NCI-H2107 treated with DMSO at 0.1 percent for 48 hours (cell line): ENCODE data around the gene NEUROD2.

ENCODE experiments used
- DNase-seq: peaks from one replicate; lab custom pipeline; 2025; ENCODE audit not compliant: unreplicated experiment; lab: John Stamatoyannopoulos, UW

NEUROD2 gene

DNA sequence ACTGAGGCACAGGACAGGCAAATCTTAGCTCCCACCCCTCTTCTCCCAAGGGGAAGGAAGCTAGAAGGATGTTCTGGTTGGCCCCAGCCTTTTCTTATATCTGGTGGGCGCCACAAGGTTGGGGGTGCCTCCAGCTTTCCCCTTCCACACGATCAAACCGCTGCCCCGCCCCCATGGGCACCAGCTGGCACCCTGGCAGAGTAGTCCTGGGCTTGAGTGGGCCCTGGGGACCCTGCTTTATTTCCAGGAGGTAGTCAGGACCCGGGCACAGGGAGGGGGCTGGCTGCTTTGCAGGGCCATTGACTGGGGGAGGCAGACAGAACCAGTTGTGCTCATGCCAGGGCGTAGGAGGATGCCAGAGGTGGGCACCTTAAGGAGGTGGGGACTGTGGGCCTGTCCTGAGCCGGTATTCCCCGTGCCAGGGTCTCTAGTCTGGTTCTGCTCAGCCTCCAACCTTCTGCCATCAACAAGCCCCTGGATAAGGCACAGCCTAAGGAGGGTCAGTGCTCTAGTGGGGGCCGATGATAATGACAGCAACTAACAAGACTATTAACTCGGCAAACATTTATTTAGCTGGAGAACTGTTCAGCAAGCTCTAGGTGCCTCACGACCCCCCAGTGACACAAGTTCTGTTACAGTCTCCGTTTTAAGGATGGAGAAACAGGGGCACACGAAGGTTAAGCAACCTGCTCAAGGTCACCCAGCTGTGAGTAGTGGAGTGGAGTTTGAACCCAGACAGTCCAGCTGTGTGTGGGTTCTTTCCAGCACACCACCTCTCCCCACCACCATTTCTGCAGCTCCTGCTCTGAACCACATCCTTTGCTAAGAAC is 11.5 kb upstream of the NEUROD2 start:
- peak; percentile 25 for DNase-seq

DNA sequence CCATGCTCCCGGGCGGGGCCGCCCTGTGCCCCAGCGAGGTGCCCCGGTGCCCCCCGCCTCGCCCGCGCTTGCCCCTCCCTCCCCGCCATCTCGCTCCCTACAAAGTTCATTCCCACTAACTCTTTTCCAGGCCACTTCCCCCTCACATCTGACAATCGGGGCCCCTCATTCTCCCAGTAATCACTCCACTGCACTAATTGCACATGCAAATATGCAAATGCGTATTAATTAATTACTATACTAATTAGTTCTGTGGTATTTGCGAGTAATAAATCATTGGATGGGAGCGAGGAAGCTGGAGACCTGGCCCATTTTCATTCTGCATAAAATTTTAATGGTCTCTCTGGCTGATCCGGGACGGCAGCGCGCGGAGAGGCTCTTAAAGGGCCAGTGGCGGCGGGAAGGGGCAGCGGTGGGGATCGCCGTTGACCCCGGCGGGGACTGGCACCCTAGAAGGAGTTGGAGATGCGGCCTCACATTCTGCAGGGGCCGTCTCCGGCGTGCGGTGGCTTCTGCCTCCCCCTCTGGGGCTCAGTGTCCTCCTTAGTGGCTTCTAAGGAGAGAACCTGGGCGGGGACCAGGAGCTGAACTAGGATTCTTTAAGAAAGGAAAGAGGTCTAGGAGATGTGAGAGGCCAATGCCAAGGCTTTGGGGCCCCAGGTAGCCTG is 10.7 kb upstream of the NEUROD2 start:
- peak; percentile 65 for DNase-seq

DNA sequence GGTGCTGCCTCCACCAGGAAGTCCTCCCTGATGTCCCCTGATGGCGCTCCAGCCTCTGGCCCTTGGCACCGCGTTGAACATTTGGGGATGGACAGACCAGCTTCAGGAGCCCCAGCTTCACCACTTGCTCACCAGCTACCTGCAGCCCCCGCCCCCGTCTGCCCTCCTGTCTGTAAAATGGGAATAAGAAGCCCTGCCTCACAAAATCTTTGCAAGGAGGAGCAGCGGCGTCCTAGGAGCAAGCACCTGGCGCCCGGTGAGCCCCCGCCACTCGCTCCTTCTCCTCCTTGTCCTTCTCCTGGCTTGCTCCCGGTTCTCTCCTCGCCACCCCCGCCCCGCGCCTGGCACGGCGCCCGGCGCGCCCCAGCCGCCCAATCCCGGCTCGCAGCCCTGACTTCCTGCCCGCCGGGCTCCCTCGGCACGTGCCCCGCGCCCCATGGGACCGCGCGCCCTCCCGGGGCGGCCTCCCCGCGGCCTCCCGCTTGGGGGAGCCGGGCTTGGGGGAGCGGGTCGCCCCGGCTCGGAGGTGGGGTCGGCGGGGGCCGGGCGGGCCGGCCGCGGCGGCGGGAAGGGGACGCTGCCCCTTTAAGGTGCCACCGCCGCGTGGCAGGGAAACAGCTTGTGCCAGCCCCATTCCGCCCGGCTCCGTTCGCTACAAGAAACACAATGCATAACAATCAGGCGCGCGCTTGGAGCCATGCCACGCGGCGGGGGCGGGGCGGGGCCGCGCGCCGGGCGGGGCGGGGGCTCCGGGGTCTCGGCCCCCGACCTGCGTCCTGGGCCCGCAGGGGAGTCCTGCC is 9.9 kb upstream of the NEUROD2 start:
- DNase-seq: peak; percentile 76

DNA sequence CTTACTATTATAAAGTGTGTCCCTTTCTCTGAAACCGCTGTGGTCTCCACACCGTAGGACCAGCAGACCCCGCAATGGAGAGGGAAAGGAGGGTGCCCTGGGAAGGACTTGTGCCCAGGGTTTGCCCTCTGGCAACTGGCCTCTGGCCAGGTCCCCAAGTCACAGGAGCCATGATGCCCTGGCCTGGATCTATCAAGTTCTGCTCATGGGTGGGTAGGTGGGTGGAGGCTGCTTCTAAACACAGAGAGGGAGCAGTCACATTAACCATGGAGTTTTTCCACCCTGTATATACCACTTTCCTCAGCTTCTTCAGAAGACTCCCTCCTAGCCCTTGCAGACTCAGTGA is 9.4 kb upstream of the NEUROD2 start:
- DNase-seq: no peak

DNA sequence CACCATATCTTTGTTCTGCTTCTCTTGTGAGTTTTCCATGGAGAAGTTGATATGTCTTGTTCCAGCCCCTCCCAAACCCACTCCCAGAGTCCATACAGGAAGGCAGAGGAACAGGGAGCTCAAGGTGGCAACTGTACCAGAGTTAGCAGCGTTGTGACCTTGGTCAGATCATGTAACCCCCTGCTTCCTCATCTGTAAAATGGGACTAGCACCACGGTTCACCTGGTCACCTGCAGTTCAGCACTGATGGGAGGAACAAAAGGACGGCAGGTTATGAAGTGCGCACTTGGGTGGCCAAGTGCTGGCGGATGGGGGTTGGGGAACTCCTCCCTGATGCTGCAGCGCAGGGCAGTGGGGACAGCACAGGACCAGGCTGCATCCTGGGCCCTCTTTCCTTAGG is 7.7 kb upstream of the NEUROD2 start:
- DNase-seq: no peak

DNA sequence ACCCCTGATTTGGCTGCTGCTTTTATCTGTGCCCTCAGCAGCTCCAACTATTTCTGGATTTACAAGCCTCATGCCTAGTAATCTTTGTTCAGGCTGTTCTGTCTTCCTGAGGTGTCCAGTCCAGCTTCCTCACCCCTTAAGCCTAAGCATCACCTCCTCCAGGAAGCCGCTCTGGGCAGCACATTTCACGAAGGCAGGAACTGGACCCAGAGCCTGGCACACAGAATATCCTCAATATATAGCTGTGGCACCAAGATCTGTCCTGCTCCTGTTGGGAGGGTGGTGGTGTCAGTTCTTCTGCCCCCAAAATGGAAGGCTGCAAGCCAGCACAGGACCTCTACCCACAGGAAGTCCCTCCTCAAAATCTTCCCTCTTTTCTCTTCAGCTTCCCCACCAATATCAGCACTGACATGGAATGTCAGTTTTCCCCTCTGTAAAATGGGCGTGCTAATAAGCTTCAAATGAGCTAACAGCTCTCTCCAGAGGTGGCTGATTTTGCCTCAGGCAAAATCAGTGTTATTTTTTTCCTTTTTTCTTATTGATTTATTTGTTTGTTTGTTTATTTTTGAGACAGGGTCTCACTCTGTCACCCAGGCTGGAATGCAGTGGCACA is 6.9 kb upstream of the NEUROD2 start:
- DNase-seq: no peak

DNA sequence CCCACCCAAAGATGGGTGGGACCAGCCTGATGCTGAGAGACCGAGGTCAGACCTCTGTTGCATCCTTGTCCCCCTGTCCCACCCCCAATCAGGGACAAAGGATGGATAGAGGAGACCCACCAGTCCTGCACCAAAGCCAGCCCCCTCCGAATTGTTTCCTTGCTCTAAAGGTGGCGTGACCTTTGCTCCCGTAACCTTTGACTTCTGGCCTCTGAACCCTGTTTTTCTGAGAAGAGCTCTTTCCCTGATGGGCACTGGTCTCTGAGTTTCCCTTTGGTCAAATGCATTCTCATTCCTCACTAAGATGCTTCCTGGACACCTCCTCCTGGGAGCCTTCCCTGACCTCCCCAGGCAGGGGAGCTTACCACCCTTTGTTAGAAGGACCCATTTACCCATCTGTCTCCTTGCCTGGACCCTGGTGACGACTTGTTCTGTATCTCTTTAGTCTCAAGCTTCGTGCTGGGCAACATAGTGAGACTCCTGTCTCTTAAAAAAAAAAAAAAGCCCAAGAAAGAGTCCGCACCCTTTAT is 5.3 kb upstream of the NEUROD2 start:
- no peak for DNase-seq

DNA sequence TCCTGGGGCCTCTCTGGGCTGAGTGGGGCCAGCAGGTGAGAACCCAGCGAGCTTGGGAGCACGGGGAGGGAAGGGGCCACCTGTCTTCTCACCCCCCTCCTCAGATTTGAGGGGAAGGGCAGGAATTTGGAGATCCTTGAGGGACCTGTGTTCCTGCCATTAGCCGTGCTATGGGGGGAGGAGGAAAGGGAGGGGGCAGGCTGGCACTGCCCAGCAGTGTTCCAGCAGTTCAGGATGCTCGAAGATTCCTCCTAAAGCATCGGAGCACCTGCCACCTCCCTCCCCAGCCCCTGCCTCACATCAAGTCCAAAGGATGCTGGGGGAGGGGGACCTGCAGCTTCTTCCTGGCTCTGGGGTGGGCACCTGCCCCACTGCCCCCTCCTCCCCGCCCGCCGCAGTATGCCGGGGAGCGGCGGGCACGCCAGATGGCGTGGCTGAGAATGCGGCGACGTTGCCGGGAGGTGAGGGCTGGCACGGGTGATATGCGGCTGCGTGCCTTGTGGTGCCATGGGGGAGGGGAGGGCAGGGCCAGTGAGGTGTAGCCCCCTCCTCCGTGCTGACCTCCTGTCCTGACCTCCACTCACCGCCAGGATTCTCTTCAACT is 4.7 kb upstream of the NEUROD2 start:
- no peak for DNase-seq

DNA sequence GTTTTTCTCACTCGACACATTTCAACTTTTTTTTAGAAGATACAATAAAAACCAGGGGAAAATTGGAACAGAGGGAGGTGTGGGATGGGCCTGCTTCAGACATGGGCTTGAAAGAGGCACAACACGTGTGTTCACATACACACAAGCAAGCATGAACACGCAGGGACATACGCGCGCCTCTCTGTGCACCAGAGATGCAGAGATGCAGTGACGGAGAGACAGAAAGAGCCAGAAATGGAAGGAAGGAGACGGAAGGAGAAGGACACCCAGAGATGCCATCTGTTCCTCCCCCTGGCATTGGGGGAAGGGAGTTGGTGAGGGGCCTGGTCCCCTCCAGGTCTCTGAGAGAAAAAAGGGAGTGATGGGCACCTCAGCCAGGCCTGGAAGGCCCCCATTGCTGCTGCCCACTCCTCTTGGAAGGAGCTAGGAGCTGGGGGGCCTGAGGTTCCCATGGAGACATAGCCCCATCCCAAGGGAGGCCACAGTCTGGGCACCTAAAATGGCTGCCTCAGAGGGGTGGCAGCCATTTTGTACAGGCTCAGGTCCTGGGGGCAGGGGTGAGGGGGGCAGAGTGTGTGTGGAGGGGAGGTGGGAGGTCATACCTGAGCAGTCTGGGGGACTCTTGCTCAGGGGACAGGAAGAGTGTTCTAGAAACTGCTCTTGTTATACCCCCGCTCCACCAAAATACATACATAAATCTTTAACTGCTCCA is 3.8 kb upstream of the NEUROD2 start:
- DNase-seq: no peak

DNA sequence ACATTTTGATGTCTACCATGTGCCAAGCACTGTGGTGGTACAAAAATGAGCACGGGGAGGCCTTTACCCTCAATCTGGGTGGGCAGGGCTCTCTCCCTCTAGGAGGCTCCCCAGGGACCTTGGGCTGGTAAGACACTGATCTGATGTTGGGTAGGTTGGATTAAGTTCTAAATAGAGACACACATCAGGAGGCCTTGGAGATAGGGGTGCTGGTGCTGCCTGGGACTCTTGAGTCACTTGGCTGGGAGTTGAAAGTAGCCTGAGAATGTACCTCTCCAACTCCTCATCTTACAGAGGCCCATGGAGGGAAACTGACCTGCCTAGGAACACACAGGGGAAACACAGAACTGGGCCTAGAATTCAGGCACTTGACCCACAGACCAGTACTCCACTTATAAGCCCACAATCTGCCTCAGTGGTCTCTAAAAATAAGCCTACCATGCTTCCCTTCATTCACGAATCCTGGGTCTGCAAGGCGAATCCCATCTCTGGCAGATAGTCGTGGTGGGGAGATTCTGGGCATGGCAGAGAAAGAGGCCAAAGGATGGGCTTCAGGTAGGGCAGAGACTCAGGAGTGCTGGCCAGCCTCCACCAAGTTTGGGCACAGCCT is 1.8 kb upstream of the NEUROD2 start:
- DNase-seq: no peak

DNA sequence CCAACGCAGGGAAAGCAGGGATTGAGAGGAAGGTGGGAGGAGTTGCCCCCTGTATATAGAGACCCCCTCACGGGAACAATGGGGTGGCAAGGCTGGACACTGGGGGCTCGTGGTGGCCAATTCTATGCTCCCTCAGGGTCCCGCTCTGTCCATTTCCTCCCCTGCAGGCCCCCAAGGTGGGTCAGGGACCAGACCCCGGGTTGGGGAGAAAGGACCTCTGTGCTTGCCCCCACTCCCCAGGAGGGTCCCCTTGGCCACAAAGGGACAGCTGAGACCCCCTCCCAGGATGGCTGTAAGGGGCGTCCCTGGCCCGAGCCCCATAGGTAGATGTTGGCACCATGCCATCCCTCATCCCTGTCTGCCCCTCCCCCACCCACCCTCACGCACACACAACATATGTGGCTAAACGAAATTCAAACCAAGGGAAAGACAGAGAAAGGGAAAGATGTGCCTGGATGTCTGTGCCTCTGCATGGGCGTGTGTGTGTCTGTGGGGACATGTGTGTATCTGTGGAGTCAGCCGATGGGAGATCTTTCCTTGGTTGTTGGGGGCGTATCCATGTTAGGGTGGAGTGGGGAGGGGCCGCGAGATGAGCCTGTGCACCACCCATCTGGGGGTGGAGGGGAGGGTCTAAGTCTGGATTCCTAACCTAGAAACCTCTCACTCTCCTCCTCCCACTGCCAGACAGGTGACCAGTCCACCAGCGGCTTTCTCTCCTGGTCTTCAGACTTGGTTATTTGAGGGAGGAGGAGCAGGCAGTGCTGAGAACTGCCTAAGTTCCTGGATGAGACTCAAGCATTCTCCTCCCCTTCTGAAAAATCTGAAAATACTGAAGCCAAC is 642 bp upstream of the NEUROD2 start:
- DNase-seq: no peak

DNA sequence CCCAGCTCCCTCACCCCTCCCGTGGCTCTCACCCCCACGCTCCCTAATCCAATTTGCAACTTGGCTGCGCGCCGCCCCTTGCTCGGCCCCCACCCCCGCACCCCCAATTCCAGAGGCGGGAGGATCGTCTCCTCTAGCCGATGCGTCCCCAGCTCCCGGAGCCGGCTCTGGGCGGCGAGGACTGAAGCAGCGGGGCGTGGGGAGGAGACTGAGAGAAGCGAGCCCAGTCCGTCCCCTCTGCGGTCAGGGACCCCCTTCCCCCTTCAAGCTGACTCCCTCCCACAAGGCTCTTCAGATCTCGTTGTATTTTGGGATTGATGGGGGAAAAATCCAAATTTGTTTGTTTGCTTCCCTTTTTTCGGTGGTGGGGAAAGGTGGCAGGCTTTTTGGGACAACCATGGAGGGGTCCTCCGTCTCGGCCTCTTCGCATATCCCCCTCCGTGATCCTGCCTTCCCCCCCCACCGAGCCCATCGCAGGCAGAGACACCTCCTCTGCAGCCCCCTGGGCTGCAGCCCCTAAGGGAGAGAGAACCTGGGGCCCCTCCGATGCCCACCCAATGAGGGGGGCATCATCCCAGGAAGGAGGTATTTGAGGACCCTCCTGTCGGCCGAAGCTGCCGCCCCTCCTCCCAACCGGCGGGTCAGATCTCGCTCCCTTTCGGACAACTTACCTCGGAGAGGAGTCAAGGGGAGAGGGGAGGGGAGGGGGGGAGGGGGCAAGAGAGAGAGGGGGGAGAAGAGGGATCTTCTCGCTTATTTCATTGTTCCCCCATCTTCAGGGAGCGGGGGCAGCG is 466 bp downstream of the NEUROD2 start:
- DNase-seq: no peak

DNA sequence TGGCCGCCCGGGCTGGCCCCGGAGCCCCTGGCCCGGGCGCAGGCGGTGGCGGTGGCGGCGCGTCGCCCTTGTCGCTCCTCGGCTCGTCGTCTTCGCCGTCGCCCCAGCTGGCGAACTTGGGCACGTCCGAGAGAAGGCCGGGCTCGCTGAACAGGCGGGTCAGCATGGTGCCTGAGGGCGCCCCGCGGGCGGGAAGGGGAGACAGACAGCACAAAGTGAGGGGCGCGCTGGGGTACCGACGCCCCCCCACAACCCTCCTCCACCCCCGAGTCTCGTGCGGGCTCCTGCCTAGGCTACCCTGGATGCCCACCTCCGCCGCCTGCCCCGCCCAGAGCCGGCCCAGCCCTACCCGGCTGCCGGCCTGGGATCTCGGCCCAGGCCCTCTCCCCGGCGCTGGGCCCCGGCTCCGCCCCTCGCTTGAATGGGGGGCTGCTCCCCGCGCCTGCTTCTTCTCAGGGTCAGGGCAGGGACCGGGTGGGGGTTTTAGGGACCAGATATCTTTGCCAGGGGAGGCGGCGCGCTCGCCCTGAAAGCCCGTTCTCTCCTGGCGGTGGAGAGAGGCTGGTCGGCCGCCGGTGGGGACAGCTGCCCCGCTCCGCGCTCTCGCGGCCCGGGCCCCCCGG is 1.2 kb downstream of the NEUROD2 start:
- DNase-seq: no peak

DNA sequence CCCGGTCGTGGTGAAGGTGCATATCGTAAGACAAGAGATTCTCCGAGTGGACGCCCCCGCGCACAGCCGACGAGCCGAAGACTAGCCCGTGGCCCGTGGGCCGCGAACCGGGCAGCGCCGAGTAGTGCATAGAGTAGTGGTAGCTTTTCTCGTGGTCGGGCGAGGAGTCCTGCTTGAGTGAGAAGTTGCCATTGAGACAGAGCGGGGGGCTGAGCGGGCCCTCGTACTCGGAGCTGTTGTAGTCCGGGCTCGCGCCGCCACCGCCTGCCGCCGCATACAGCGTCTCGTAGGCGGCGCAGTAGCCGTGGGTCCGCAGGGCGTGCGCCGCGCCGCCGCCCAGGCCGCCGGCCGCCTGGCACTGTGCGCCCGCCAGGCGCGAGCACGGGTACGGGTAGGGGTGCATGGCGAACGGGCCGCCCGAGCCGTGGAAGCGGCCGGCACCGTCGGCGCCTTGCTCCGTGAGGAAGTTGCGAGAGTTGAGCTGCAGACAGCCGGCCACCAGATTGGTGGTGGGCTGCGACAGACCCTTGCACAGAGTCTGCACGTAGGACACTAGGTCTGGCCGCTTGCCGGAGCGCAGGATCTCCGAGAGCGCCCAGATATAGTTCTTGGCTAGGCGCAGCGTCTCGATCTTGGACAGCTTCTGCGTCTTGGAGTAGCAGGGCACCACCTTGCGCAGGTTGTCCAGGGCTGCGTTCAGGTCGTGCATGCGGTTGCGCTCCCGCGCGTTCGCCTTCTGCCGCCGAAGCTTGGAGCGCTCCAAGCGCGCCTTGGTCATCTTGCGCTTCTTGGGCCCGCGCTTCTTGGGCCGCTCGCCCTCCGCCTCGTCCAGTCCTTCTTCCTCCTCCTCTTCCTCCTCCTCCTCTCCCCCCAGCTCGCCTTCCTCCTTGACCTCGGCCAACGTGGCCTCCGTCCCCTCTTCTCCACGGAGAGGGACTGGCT is 2.0 kb downstream of the NEUROD2 start:
- no peak for DNase-seq

DNA sequence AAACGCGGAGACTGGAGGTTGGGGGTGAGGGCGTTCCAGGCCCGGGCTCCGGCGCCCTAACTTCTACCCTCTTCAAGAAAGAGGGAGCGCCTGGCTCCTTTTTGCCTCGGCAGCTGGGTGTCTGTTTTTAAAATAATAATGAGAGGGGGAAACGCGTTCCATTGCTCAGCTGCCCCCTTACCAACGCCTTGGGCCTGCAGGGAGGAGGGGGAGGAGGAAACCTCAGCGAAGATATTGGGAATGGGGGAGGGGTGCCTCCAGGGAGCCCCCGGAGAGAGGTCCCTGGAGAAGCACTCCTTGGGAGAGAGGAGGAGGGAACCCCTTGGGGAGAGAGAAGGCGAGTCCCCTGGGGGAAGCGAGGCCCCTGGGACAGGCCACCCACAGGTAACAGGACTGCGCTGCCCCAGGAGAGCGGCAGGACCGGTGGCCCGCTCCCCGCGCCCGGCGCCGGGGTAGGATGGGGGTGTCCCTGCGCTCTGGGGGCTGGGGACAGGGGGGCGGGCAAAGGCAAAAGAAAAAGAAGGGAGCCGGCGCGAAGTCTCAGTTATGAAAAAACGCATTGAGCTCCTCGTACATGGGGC is 2.7 kb downstream of the NEUROD2 start:
- no peak for DNase-seq

DNA sequence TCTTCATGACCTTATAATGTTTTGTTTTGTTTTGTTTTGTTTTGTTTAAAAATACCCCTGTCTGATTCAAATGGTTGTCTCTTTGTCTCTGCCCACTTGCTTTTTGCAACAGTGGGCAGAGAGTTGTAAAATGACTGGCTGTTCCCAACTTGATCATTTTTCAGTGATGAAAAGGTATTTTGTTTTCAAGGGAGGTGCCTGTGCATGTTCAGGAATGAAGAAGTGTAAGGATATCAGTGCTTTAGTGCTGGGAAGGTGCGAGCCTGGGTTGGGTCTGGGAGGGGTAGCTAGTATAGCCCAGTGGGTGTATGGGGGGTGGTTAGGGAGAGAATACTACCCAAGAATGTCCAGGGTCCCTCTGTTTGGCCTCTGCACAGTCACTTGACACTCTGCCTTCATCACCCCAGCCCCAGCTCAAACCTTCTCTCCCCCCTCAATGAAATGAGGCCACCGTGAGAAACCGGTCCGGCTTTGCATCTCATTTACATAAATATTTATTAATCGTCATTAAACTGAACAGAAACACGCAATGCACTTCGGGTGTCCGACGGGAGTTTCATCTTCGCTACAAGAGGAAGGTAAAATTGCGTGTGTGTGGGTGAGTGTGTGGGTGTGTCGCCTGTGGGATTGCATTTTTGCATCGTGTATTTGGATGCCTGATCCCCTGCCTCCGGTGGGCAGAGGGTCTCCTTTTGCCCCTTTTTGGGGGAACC is 4.3 kb downstream of the NEUROD2 start:
- DNase-seq: no peak
